Measurements from ENCODE around the gene DTD1. TPM values are rescaled to one million over a fixed set of nuclear protein-coding genes. Genes with fewer than 3 reads are reported as not detected.
A peak's percentile ranks its signal among the peaks of the same experiment; 100 is the strongest.
"Not testable (repeated sequence)": the region's sequence is repeated elsewhere in the genome, so short reads cannot be mapped to it uniquely, and the experiment has no call there.

DTD1 gene
- total RNA-seq, 6 donors from 2014 or later, result 19.9 to 31.2 (median 24.8) TPM

- DNase-seq, result no peak
- ATAC-seq (ENCODE audit: low FRiP score in 2 of 2), result no peak
- Histone ChIP-seq H3K4me3 (no peak overlapping the region), H3K9me3 (no peaks in the 10 kb centered on the region), H3K27ac (no peak overlapping the region), H3K27me3 (no peaks in the 10 kb centered on the region), H3K36me3 (no peaks in the 10 kb centered on the region), H3K4me1 (no peaks in the 10 kb centered on the region)
- 76 to 83% methylated on average over 5 of the region's 5 CpGs for WGBS, 2 donors
- TF ChIP-seq POLR2AphosphoS5 (IDR thresholded peaks at IDR 0.05), result no peak
- no peak for TF ChIP-seq POLR2A (IDR thresholded peaks at IDR 0.05)
These were observed 195.6 kb downstream of the DTD1 start for GRCh38 chr20:18783385-18783959.

GRCh38 chr20:18787046-18787445 lies 199.2 kb downstream of the DTD1 start:
- H3K27ac ChIP-seq; H3K4me1 ChIP-seq; H3K4me3 ChIP-seq; ATAC-seq (ENCODE audit: low FRiP score in 2 of 2); H3K9me3 ChIP-seq; DNase-seq; H3K27me3 ChIP-seq; H3K36me3 ChIP-seq: not testable (repeated sequence)
- WGBS, 2 donors, result 81 to 88% methylated on average over 2 of the region's 2 CpGs

- no peak for ATAC-seq (ENCODE audit: low FRiP score in 2 of 2)
- no peak for TF ChIP-seq EP300 (IDR thresholded peaks at IDR 0.05)
- TF ChIP-seq POLR2A (IDR thresholded peaks at IDR 0.05), result no peak
- TF ChIP-seq POLR2AphosphoS5 (IDR thresholded peaks at IDR 0.05), result no peak
- TF ChIP-seq CTCF (IDR thresholded peaks at IDR 0.05), result no peak
- no peak for DNase-seq
- no peak overlapping the region for H3K27ac ChIP-seq
- no peaks in the 10 kb centered on the region for H3K4me1 ChIP-seq
- H3K27me3 ChIP-seq, result no peaks in the 10 kb centered on the region
- H3K36me3 ChIP-seq, result no peaks in the 10 kb centered on the region
- no peaks in the 10 kb centered on the region for H3K9me3 ChIP-seq
- H3K4me3 ChIP-seq, result no peak overlapping the region
These were observed 200.2 kb downstream of the DTD1 start for GRCh38 chr20:18788021-18788420.

- 67 to 75% methylated on average over 3 of the region's 3 CpGs for WGBS, 2 donors
- TF ChIP-seq POLR2A (IDR thresholded peaks at IDR 0.05) (no peak), EP300 (IDR thresholded peaks at IDR 0.05) (no peak), POLR2AphosphoS5 (IDR thresholded peaks at IDR 0.05) (no peak), CTCF (IDR thresholded peaks at IDR 0.05) (no peak)
- ATAC-seq (ENCODE audit: low FRiP score in 2 of 2), result no peak
- Histone ChIP-seq H3K36me3 (no peaks in the 10 kb centered on the region), H3K27me3 (no peaks in the 10 kb centered on the region), H3K4me1 (peaks cover 5 to 13% (median 6%) of the 10 kb centered on the region in 4 donors), H3K4me3 (no peak overlapping the region), H3K9me3 (no peaks in the 10 kb centered on the region), H3K27ac (no peak overlapping the region)
- DNase-seq, result no peak
These were observed 202.9 kb downstream of the DTD1 start for GRCh38 chr20:18790787-18791186.

GRCh38 chr20:18793625-18794427 lies 206.0 kb downstream of the DTD1 start:
- H3K27ac ChIP-seq, result peak overlapping the region; percentile 89 to 98 (median 92)
- DNase-seq (peak; percentile 89 to 95), ATAC-seq (ENCODE audit: low FRiP score in 2 of 2) (peak; percentile 92 to 99)
- H3K36me3 ChIP-seq, result no peaks in the 10 kb centered on the region
- no peak for TF ChIP-seq EP300 (IDR thresholded peaks at IDR 0.05)
- TF ChIP-seq POLR2AphosphoS5 (IDR thresholded peaks at IDR 0.05), result peak; percentile 92 to 93
- no peak for TF ChIP-seq CTCF (IDR thresholded peaks at IDR 0.05)
- peak in 3 of 4 donors; percentile 31 to 84 (median 70) for TF ChIP-seq POLR2A (IDR thresholded peaks at IDR 0.05)
- H3K27me3 ChIP-seq, result no peaks in the 10 kb centered on the region
- H3K4me1 ChIP-seq, result peaks cover 5 to 13% (median 6%) of the 10 kb centered on the region in 4 donors
- peak overlapping the region; percentile 58 to 73 (median 64) for H3K4me3 ChIP-seq
- WGBS, 2 donors, result 8% methylated on average over 28 to 29 of the region's 29 CpGs
- H3K9me3 ChIP-seq, result peaks cover 0 to 7% (median 0%) of the 10 kb centered on the region in 4 donors

All from upper lobe of left lung (tissue), 6 donors.